K562 (cell line): ENCODE results near the gene LGI4. TPM values are rescaled to one million over a fixed set of nuclear protein-coding genes. Genes with fewer than 3 reads are reported as not detected.
"Not testable (repeated sequence)": the region's sequence is repeated elsewhere in the genome, so short reads cannot be mapped to it uniquely, and the experiment has no call there.

ENCODE experiments used
- ATAC-seq: fragments of 200-7000 bp; cut with Tn5 transposase; 3 replicates; pipeline ENCODE4 v1.9.1; 2020; ENCODE audit warnings: moderate library complexity
- BruUV-seq: library from RNA; stranded (reverse); fragments of 400-500 nt; replicated peaks from 2 replicates; lab custom pipeline; 2021; lab: Mats Ljungman, UMichigan
- CTCF ChIA-PET: fragments of 300-600 bp; formaldehyde crosslinking; extraction: SDS; loops from one replicate; lab custom pipeline; 2021; ENCODE audit warnings: low intra/inter-chr PET ratio; lab: Yijun Ruan, JAX
- POLR2A ChIA-PET: fragments of 300-600, 350-650 bp; sonication (Branson Sonifier 250); formaldehyde crosslinking; extraction: SDS; loops from one replicate; lab custom pipeline; 2021; ENCODE audit warnings: antibody characterized with exemption, inconsistent platforms; lab: Yijun Ruan, JAX
- DNase-seq, 4 experiments: peaks; one replicate each; pipeline versions ENCODE4 v3.0.0 to v3.0.0-alpha.2; 2011 to 2018; ENCODE audit warnings: low spot score in 3 of 4, mixed read lengths in 3 of 4; ENCODE audit errors: extremely low read depth in 1 of 4
- FAIRE-seq: peaks from 2 replicates; lab custom pipeline; 2011; peaks lifted over from hg19 to GRCh38; lab: Jason Lieb, UNC
- H2AFZ ChIP-seq: 2 replicates; pipeline ENCODE4 v1.6.0; 2011; ENCODE audit warnings: low read depth, low read length, control low read depth, inconsistent platforms
- H3K27ac ChIP-seq: fragments of 200-600 bp; 3 replicates; pipeline ENCODE4 v1.8.0; 2011; ENCODE audit warnings: low read depth, mild to moderate bottlenecking, control low read depth, inconsistent platforms, low read length, moderate library complexity, mixed read lengths; ENCODE audit errors: extremely low read depth
- H3K27me3 ChIP-seq, 2 experiments: fragments of 300-600 bp in 1 of 2; 2 replicates in 1 of 2; 3 replicates in 1 of 2; pipeline versions ENCODE4 v1.6.0 to v1.8.0; 2011; ENCODE audit warnings: inconsistent platforms in 2 of 2, low read length in 2 of 2, mild to moderate bottlenecking in 1 of 2, mixed read lengths in 1 of 2, moderate library complexity in 1 of 2; ENCODE audit not compliant: control insufficient read depth in 2 of 2, insufficient read depth in 2 of 2
- H3K36me3 ChIP-seq: fragments of 300-600 bp; 3 replicates; pipeline ENCODE4 v1.8.0; 2011; ENCODE audit warnings: mild to moderate bottlenecking, low read length, inconsistent platforms; ENCODE audit not compliant: control insufficient read depth, insufficient read depth
- H3K4me1 ChIP-seq, 2 experiments: fragments of 200-600 bp in 1 of 2; replicated peaks in 1 of 2; 2 replicates in 1 of 2; 3 replicates in 1 of 2; pipeline versions ENCODE4 v1.5.1 to v1.8.0; 2011; ENCODE audit warnings: inconsistent platforms in 2 of 2, low read length in 2 of 2, mild to moderate bottlenecking in 1 of 2, mixed read lengths in 1 of 2, moderate library complexity in 1 of 2; ENCODE audit not compliant: control insufficient read depth in 2 of 2, insufficient read depth in 2 of 2
- H3K4me2 ChIP-seq: 2 replicates; pipeline ENCODE4 v1.6.1; 2011; ENCODE audit warnings: low read length, control low read depth, inconsistent platforms, mixed read lengths; ENCODE audit not compliant: insufficient read depth
- H3K4me3 ChIP-seq: fragments of 200-600 bp; sonication (generic), shearing (Covaris generic); 2 replicates; pipeline ENCODE4 v1.5.1; 2016; ENCODE audit warnings: control low read depth, inconsistent platforms
- H3K79me2 ChIP-seq: fragments of 200-600 bp; 3 replicates; pipeline ENCODE4 v1.8.0; 2011; ENCODE audit warnings: low read length, inconsistent platforms; ENCODE audit not compliant: control insufficient read depth, insufficient read depth
- H3K9ac ChIP-seq, 2 experiments: 2 replicates each; pipeline versions ENCODE4 v1.6.0 to v1.6.1; 2011; ENCODE audit warnings: low read depth in 2 of 2, low read length in 2 of 2, control low read depth in 1 of 2, inconsistent platforms in 1 of 2, mild to moderate bottlenecking in 1 of 2, mixed read lengths in 1 of 2; ENCODE audit not compliant: insufficient read depth in 1 of 2
- H3K9me1 ChIP-seq: one replicate; pipeline ENCODE4 v1.6.0; 2011; ENCODE audit warnings: inconsistent platforms, mild to moderate bottlenecking, low read length, moderate library complexity; ENCODE audit not compliant: control insufficient read depth, insufficient read depth
- H3K9me3 ChIP-seq: replicated peaks from 2 replicates; pipeline ENCODE4 v1.5.1; 2011; ENCODE audit warnings: low read depth, low read length, inconsistent platforms; ENCODE audit not compliant: control insufficient read depth, insufficient read depth
- H4K20me1 ChIP-seq: replicated peaks from 2 replicates; pipeline ENCODE4 v1.6.1; 2011; ENCODE audit warnings: low read length, inconsistent platforms, mixed read lengths; ENCODE audit not compliant: control insufficient read depth, insufficient read depth
- DMBX1 ChIP-seq: fragments of 250-450 bp; sonication (Bioruptor Pico); IDR thresholded peaks from 2 replicates; pipeline ENCODE4 v1.8.0; 2022; ENCODE audit warnings: inconsistent platforms, mild to moderate bottlenecking, moderate library complexity, borderline replicate concordance
- TFE3 ChIP-seq: fragments of 450-650 bp; formaldehyde crosslinking; IDR thresholded peaks from 2 replicates; pipeline ENCODE4 v1.4.0; 2020; ENCODE audit warnings: mild to moderate bottlenecking, mixed read lengths
- ZFP30 ChIP-seq: fragments of 250-450 bp; sonication (Bioruptor Pico); IDR thresholded peaks from 2 replicates; pipeline ENCODE4 v1.8.0; 2022; ENCODE audit warnings: moderate library complexity, mild to moderate bottlenecking, inconsistent platforms, borderline replicate concordance
- WGBS: fragments of 100-300 bp; shearing (Covaris generic); methylation state at CpG from one replicate; pipeline ENCODE4 v1.1.6; 2016; ENCODE audit warnings: low coverage, mixed read lengths; ENCODE audit not compliant: insufficient coverage; ENCODE audit errors: missing lambda C conversion rate; 5-methylcytosine and 5-hydroxymethylcytosine counted together
- in situ Hi-C: fragments of 300-500 bp; cut with MboI; formaldehyde crosslinking; loops from 4 replicates; pipeline ENCODE4 v1.15.0; 2018; ENCODE audit warnings: inconsistent platforms, mixed read lengths
- intact Hi-C: fragments of 100-400 bp; cut with micrococcal nuclease; formaldehyde crosslinking; loops from 2 replicates; pipeline ENCODE4 v1.14.2; 2022
- polyA plus RNA-seq, 8 experiments: library from polyadenylated mRNA; depleted of rRNA in 4 of 8; stranded (reverse) in 5 of 8; unstranded in 3 of 8; fragments of >200 nt; fragmentation: Nextera tagmentation in 2 of 8; fragmentation: Illumina TruSeq in 1 of 8; extraction: Ambion mirVana in 2 of 8; extraction: Trizol in 1 of 8; gene quantifications; 2 replicates each; pipeline versions ENCODE4 v1.2.1 to v1.2.3, GENCODE V29; 2011 to 2014; ENCODE audit warnings: inconsistent platforms in 1 of 8, missing spikeins in 1 of 8
- total RNA-seq, 7 experiments: library from RNA; depleted of rRNA in 6 of 7; stranded (reverse); fragments of >200 nt in 6 of 7; fragmentation: Illumina TruSeq in 2 of 7; extraction: Trizol in 2 of 7; gene quantifications; 2 replicates each; pipeline versions ENCODE4 v1.2.1 to v1.2.3, GENCODE V29; 2011 to 2021; ENCODE audit warnings: low replicate concordance in 1 of 7

Gene LGI4
- total and polyA plus RNA-seq, 9 of the 15 experiments (the other 6 are each of a cell fraction or from before 2014, with no cell fraction given) = 0.14 to 0.30 (median 0.24) TPM; not detected in 4

DNA sequence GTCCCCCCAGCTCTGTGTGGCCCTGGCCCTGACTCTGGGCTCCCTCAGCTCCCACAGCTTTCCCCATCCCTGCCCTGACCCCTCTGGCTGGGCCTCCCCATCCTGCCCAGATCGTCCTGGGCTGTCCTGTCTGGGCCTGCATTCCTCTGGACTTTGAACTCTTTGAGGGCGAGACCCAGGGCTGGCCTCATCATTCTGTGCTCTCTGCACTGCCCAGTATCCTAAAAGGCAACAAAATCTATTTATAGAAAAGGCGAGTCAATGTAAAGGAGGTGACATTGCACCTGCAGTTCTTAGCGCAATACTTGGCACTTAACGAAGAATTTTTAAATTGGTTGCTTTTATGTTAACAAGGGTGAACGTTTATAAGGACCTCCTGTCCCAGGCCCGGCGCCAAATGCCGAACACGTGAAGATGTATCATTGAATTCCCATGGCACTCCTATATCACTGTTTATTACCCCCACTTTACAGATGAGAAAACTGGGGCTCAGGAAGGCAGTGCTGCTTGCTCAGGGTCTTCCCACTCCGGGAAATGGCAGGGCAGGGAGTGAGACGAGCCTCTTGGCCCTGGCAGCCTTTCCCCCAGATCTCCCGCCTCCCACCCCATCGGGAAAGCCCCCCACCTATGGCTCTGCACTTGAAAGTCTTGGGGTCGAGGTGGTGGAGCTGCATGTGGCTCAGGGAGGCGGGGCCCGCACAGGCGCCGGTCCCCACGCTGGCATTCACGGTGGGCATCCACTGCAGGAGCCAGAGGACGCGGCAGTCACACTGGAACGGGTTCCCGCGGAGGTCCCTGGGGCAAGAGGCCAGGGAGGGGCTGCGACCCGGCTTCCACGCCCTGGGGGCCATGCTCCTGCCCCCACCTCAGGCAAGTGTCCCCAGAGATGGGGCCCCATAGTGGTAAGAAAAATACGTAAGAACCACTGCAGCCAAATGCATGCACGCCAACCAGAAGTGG is 3.8 kb downstream of the LGI4 start:
- 11% methylated on average over 28 of the region's 31 CpGs for WGBS
- no TSS peak for BruUV-seq
- no peak overlapping the region for H3K27ac ChIP-seq
- FAIRE-seq = no peak
- CTCF ChIA-PET = interaction anchor here (1.2 kb wide), 1 partner anchor 11 kb away, joined by 3 read pairs; no protein-coding TSS in a partner anchor
- in situ Hi-C loops (loop anchor here (10.0 kb wide), 1 partner anchor 296 kb away; no protein-coding TSS in a partner anchor), intact Hi-C loops (no loop called here)
- POLR2A ChIA-PET = no interaction called here
- H3K4me2 ChIP-seq = no peak overlapping the region
- H4K20me1 ChIP-seq = 0 out of 2 replicates have a peak, but pooled peaks cover 4% of the 10 kb centered on the region
- H3K9ac ChIP-seq = no peak overlapping the region
- H3K4me3 ChIP-seq = no peak overlapping the region
- no peak for ATAC-seq
- H3K27me3 ChIP-seq = peaks cover 2 to 38% of the 10 kb centered on the region in 2 experiments; a peak in 3 of 5 replicates
- H2AFZ ChIP-seq = no peak overlapping the region
- no peak for DNase-seq
- H3K4me1 ChIP-seq = peaks cover 3 to 25% of the 10 kb centered on the region in 2 experiments; a peak in 3 of 5 replicates
- H3K9me3 ChIP-seq = no peaks in the 10 kb centered on the region
- no peaks in the 10 kb centered on the region for H3K36me3 ChIP-seq
- H3K79me2 ChIP-seq = no peaks in the 10 kb centered on the region
- TF ChIP-seq DMBX1 (no peak), TFE3 (CRISPR knock-in tag) (no peak), ZFP30 (CRISPR knock-in tag) (no peak)
- no peaks in the 10 kb centered on the region for H3K9me1 ChIP-seq

- BruUV-seq, H2AFZ ChIP-seq, POLR2A ChIA-PET, H3K4me2 ChIP-seq, ATAC-seq, intact Hi-C loops, CTCF ChIA-PET, H4K20me1 ChIP-seq, H3K4me3 ChIP-seq, H3K79me2 ChIP-seq, H3K9me3 ChIP-seq, H3K9ac ChIP-seq, H3K9me1 ChIP-seq, H3K27ac ChIP-seq, H3K36me3 ChIP-seq, DNase-seq: not testable (repeated sequence)
- in situ Hi-C loops = loop anchor here (5.0 to 10.0 kb wide), 2 partner anchors 62 to 295 kb away; no protein-coding TSS in a partner anchor
- H3K27me3 ChIP-seq = peaks cover 2 to 38% of the 10 kb centered on the region in 2 experiments; a peak in 3 of 5 replicates
- WGBS = 9% methylated on average over 13 of the region's 14 CpGs
- peaks cover 4 to 33% of the 10 kb centered on the region in 2 experiments; a peak in 3 of 5 replicates for H3K4me1 ChIP-seq
- peak; percentile 26 for FAIRE-seq
Measured at GRCh38 chr19:35129724-35130274, 5.1 kb downstream of the LGI4 start.
